ENCODE measurements around the gene CTTNBP2.
A peak's percentile ranks its signal among the peaks of the same experiment; 100 is the strongest.

The CTTNBP2 gene

DNA sequence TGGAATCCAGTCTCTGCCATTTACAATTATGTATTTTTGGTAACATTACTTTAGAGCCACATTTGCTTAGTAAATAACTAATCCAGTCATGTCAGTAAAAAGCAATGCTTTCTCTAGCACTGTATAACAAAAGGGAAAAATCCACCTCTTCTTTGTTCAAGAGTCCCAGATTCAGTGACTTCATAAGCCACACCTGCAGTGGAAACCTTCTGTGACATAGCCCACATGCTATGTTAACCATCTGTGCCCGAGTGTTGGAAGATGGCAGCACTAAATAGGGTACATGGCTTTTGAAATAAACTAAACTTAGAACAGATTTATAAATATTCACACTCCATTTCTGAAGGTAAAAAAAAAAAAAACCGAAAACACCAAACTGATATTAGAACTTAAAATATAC is 83.0 kb downstream of the CTTNBP2 start:
- no peak for DNase-seq (ENCODE audit: low read depth)

DNA sequence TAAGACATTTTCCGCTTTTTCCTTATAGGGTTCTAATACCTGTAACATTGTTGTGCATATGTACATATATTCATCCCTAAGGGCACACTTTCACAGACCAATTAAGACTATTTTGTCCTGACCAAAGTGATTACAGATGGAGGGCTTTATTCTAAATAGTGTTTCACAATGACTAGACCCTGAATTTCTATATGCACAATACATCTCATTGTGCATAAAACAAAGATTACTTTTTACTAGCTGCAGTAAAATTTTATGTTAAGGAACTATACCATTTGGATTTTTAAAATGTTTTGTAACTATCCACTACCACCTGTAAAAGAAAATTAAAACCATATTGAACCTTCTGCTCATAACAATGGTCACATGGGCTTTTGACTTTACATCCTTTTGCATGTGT is 87.8 kb downstream of the CTTNBP2 start:
- no peak for DNase-seq (ENCODE audit: low read depth)

- DNase-seq (ENCODE audit: low read depth): no peak
Measured at GRCh38 chr7:117784315-117784714, 88.9 kb downstream of the CTTNBP2 start.

DNA sequence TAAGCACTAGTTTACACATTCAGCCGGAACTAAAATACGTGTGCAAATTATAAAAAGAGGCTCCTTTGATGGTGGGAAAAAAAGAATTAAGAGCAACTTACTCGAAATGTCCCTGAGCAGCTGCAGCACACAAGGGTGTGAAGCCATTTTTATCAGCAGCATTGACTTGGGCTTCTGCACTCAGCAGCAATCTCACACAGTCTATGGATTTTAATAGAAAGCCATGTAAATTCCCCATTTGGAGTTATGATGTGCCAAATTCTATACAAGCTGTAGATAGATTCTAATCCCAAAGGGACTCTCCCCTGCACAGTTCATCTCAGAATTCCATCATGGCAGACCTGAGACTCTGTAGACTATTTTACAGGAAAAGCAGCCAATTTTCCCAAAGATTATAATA is 90.5 kb downstream of the CTTNBP2 start:
- DNase-seq (ENCODE audit: low read depth): no peak

GRCh38 chr7:117781707-117782106 is 91.5 kb downstream of the CTTNBP2 start:
- DNase-seq (ENCODE audit: low read depth): no peak

DNA sequence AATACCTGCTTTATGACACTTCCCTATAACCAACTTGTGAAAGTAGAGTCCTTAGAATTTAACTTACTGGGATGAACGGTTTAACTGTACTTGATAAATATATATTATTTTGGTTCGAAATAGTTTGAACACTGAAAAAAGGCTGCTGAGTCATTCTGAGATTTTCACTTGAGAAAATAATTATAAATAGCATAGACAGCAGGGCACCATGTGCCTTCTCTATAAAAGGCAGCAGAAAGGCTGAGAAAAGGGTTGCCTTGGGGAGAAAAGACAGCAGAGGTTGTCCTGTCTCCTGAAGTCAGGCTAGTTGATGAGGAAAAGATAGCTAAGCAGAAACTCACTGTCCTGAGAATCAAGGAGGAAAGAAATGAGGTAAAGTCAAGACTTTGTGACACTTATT is 92.4 kb downstream of the CTTNBP2 start:
- DNase-seq (ENCODE audit: low read depth): peak; percentile 5

- DNase-seq (ENCODE audit: low read depth): no peak
Measured at GRCh38 chr7:117777335-117778142, 95.7 kb downstream of the CTTNBP2 start.

- DNase-seq (ENCODE audit: low read depth): no peak
Measured at GRCh38 chr7:117776224-117776623, 97.0 kb downstream of the CTTNBP2 start.

DNA sequence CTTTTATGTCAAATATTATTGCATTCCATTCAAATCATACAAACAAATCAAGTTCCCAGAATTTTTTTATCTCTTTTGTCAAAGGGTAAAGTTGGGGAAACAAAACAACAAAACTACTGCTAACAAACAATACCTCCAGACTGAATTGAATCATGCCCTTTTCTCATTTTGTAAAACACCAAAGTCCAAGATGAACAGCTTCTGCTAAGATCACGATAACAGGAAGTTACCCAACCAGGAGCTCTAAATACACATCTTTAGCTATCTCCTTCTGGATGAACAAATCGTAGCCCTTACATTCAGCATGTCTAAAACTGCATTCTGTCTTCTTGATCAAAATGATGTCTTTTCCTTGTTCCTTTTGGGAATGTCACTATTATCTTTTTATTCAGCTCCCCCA is 97.4 kb downstream of the CTTNBP2 start:
- DNase-seq (ENCODE audit: low read depth): no peak

DNA sequence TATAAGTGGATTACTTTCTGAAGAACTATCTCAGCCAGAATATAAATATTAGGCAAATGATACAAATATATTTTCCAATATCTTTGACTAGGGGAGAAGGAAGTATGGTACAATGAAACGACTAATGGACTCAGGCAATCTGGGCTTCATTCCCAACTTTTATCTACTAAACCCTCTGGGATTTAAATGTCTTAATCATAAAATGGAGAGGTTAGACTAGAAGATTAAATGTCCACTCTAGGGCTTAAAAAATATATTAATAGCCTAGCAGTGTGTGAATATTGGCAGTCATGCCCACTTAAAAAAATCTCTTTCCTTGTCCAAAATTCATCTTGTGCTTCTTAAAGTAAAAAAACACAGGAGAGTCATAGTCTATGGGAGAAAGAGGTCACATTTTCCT is 98.3 kb downstream of the CTTNBP2 start:
- DNase-seq (ENCODE audit: low read depth): no peak

GRCh38 chr7:117772421-117772820 is 100.8 kb downstream of the CTTNBP2 start:
- DNase-seq (ENCODE audit: low read depth): no peak

DNA sequence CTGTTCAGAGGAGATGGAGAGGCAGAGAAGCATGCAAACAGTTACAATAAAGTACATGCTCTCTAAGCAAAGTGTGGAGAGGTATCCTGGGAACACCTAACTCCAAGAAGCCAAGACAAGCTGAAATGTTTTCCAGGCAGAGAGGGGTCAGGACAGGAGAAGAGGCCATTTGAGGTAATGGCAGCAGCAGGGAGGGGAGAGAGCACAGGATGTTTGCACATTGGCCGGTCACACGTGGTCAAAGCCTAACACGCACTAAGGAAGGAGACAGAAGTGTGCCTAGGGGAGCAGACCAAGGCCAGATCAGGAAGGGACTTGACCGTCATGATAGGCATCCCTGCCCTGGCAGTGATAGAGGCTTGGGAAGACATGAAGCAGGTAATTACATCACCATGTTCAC is 101.5 kb downstream of the CTTNBP2 start:
- DNase-seq (ENCODE audit: low read depth): no peak

DNA sequence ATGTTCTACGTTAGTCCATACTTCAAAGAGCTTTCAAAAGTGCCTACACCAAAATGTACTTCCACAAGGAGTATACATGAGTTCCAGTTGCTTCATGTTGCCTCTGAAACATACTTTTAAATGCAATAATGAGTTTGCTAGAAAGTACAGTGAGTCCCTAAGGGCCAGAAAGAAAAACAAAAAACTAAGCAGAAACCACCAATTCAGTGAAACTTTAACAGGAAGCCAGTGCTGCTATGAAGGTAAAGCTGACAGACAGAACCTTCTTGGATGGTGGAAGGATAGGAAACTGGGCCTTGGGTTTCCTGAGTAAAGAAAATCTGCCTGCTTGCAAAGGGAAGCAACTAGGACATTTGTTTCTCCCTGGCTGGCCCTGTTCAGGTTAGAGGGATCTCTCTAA is 104.2 kb downstream of the CTTNBP2 start:
- DNase-seq (ENCODE audit: low read depth): no peak

DNA sequence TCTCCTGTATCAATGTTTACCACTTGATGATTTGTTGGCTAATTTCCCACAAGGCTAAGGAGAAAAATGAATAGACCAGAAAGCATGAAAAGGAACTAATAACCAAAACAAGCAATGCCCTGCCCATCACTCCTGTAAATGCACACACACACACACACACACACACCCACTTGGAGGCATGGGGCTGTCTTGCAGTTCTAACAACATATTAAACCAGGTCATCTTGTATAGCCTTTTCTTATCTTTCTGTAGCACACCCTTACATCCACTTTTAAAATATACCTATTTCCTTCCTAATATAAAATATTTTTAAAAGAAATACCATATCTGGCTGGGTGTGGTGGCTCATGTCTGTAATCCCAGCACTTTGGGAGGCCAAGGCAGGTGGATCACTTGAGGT is 105.3 kb downstream of the CTTNBP2 start:
- DNase-seq (ENCODE audit: low read depth): no peak

DNA sequence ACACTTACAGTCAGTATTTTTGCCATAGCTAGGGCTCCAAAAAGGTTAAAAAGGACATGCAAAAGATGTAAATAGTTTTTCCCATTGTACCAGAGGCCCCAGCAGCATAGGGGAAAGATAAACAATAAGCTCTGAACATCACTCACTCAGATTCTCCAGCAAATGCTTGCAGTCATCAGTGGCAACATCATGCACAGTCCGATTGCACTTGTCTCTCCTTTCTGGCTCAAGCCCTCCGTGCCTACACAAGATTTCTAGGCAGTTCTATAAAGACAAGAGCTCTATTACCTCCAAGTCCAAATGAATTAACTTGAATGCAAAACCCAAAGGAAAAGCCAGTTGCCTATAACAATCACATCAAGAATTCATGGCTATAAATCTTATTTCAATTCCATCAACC is 106.3 kb downstream of the CTTNBP2 start:
- no peak for DNase-seq (ENCODE audit: low read depth)

DNA sequence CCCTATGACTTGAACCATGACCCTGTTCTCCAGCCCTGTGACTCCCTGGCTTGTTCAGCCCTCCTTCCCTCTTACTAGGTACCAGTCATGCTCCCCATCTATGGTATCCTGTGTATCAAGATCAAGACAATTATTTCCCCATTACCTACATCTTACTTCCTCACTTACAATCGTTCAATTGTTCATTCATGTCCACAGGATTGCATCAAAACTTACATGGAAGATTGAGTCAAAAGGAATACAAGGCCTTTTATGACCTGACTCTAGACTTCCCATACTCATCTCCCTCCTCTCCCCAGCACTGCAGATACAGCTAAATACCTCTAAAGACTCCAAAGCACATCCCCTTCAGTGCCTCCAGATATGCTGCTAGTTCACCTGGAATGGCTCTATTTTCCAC is 109.2 kb downstream of the CTTNBP2 start:
- no peak for DNase-seq (ENCODE audit: low read depth)

DNA sequence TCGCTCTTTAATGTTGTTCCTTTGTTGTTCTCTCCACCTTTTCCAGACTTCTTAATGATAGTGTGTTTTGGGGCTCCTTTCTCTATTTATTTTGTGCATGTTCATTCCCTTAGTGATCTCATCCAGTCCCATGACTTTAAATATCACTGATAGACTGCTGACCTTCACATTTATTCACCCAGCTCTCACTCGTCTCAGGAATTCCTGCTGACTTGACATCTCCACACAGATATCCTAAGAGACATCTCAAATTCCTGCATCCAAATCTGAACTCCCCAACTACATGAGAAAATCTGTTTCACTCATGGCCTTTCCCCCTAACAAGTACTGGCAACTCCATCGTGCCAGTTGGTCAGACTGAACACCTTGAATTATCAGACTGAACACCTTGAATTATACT is 111.2 kb downstream of the CTTNBP2 start:
- no peak for DNase-seq (ENCODE audit: low read depth)

DNA sequence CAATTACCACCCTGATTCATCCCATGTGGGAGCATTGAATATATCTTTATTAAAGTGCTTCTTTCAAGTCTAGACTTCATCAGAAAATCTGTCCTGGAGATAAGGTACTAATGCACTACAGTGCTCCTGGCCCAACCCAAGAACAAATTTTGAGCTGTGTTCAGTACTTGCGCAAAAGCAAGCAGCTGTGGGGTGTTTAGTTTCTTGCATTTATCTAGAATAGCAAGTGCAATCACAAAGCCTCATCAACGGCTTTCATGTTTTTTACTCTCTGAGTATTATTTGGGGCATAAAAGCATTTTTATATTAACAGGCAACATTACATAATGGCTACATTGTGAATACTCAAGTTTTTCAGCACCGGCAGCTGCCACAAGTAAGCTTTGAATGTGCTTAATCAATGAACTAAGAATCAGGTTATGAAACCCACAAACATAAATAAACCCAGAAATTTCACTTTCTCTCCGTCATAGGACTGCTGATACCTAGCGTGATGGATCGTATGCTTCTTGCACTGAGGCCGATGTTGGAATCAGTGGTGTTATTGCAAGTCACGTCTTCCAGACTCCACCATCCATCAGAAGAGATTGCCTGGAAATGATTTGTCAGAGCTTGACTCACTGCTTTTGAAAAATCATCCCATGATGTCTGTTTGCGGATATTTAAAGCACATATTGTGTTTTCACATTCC is 113.1 kb downstream of the CTTNBP2 start:
- peak; percentile 5 for DNase-seq (ENCODE audit: low read depth)

- no peak for DNase-seq (ENCODE audit: low read depth)
Measured at GRCh38 chr7:117757440-117757839, 115.8 kb downstream of the CTTNBP2 start.

- no peak for DNase-seq (ENCODE audit: low read depth)
Measured at GRCh38 chr7:117756586-117757085, 116.6 kb downstream of the CTTNBP2 start.

DNA sequence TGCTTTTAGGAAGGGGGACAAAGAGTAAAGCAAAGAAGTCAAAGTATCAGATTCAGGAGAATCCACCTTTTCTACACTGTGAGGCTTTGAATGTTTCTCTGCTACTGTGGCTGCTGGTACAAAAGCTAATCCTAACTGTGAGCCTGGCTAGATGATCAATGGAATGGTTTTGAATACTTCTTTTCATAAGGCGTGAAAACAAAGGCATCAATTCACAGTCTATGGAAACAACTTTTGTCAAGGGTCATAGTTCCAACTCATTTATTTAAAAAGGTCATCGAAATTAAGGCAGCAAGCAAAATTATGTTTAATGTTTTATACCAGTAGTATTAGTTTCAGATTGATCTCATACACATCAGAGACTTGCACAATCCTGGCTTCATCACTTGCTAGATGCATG is 118.1 kb downstream of the CTTNBP2 start:
- no peak for DNase-seq (ENCODE audit: low read depth)

DNA sequence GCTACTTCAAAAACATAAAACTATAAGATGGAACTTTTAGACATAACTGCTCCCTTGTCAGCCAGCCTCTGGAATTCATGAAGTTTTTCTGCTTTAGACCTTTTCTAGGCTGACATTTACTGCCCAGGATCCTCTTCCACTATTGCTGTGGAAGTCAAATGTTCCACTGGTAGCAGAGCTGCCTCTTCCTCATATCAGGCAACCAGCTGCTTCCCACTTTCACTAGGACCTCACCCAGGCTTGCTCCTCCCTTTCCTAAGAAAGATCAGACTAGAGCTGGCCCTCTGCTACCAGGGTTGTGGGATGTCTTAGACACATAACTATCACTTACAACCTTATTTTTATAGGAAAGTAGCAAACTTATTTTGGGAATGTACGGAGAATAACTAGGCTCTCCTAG is 121.5 kb downstream of the CTTNBP2 start:
- DNase-seq (ENCODE audit: low read depth): no peak
